ENCODE results near the gene PPM1H.

Gene PPM1H

DNA sequence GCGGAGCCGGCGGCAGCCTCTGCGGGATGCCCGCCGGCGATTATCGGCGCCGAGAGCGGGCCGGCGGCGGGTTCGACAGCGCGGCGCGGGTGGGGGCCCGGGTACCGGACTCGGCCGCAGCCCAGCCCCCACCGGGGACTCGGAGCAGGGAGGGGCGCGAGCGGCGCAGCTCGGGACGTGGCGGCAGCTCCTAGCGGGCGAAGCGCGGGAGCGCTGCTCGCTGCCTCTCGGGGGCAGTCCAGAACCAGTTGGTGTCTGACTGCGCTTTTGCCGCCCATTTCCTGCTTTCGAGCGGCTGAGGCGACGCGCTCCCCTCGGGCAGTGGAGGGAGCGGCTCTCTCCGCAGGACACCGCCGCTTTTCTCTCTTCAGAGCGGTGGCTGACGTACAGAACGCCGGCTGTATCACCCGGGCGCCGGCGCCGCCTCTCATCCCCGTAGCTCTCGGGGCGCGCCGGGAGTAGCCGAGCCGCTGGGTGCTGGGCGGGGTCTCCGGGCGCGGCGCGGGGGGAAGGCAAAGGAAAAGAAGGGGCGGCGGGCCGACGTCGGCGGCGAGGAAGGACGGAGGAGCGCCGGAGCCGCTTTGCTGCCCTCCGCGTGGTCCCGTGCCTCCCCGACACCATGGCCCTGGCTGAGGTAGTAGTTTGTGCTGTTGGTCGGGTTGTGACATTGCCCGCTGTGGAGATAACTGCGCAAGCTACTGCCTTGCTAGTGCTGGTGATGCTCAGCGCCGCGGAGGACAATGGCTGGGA lies 331.7 kb downstream of the PPM1H start:
- H3K4me3 ChIP-seq (ENCODE audit: low read depth in 1 of 5, low read length in 5 of 5), result peak overlapping the region; percentile 73 to 94 (median 87)
- peaks cover 0 to 29% (median 27%) of the 10 kb centered on the region in 5 donors for H3K4me1 ChIP-seq (ENCODE audit: control insufficient read depth in 5 of 5, insufficient read depth in 5 of 5, low read length in 5 of 5)
- H3K27ac ChIP-seq (ENCODE audit: low read depth, low read length), result peak overlapping the region; percentile 98
- no peaks in the 10 kb centered on the region for H3K9me3 ChIP-seq (ENCODE audit: control insufficient read depth in 5 of 5, low read length in 5 of 5)
- no peaks in the 10 kb centered on the region for H3K27me3 ChIP-seq (ENCODE audit: control insufficient read depth in 5 of 5, insufficient read depth in 4 of 5, low read length in 5 of 5)
- H3K9ac ChIP-seq (ENCODE audit: low read length in 5 of 5), result peak overlapping the region; percentile 16 to 99 (median 97)
- H3K36me3 ChIP-seq (ENCODE audit: control insufficient read depth in 5 of 5, insufficient read depth in 5 of 5, low read length in 5 of 5), result no peaks in the 10 kb centered on the region

DNA sequence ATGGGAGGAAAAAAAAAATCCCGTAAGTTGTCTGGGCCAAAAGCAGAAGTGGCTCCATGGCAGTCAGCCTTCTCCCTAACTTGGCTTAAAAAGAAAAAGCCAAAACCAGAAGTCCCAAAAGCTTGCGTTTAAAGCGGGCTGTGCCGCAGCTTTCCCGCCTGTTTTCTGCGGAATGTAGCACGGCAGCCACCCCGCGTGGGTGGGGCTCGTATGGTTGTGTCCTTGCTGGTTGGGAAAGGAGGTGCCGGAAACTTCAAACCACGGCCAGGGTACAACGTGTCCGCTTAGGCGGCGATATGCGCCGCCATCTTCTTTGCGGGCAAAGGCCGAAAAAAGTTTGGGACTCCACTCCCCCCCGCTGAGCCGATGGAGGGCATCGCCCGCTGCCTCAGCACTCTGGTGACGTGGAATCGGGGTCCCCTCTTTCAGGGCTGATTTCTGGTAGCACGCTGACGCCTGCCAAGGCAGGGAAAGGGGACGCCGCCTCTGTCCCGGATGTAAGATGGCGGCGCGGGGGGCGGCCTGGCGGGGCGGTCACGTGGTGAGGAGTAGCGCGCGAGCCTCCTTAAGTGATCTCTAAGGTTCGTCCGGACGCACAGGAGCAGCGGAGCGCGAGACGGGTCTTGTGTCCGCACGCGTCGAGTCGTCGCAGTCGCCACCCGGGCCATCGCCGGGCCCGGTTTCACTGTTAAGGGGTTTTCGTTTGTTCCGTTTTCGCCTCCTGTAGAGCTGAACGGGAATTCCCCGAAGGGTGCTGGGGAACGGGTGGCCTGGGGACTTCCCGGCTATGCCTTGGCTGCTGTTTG lies 332.5 kb downstream of the PPM1H start:
- peak overlapping the region; percentile 98 for H3K27ac ChIP-seq (ENCODE audit: low read depth, low read length)
- H3K36me3 ChIP-seq (ENCODE audit: control insufficient read depth in 5 of 5, insufficient read depth in 5 of 5, low read length in 5 of 5), result no peaks in the 10 kb centered on the region
- H3K9me3 ChIP-seq (ENCODE audit: control insufficient read depth in 5 of 5, low read length in 5 of 5), result no peaks in the 10 kb centered on the region
- no peaks in the 10 kb centered on the region for H3K27me3 ChIP-seq (ENCODE audit: control insufficient read depth in 5 of 5, insufficient read depth in 4 of 5, low read length in 5 of 5)
- peaks cover 0 to 29% (median 27%) of the 10 kb centered on the region in 5 donors for H3K4me1 ChIP-seq (ENCODE audit: control insufficient read depth in 5 of 5, insufficient read depth in 5 of 5, low read length in 5 of 5)
- peak overlapping the region; percentile 58 to 99 (median 97) for H3K9ac ChIP-seq (ENCODE audit: low read length in 5 of 5)
- peak overlapping the region; percentile 53 to 94 (median 87) for H3K4me3 ChIP-seq (ENCODE audit: low read depth in 1 of 5, low read length in 5 of 5)

DNA sequence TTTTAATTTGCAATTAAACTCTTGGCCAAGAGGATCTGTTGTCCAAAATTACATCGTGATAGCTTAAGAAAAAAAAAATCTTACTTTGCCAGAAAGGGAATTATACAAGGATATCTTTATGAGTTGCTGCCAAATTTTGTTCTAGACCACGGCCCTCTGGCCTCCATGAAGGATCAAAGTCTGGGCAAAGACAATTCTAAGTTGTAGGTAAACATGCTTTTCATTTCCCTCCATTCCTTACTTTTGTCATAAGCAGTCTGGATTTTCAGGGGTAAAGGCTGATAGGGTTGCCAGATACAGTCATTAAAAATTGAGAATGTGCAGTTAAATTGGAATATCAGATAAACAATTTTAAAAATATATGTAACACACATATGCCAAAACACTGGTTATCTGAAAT lies 333.2 kb downstream of the PPM1H start:
- Histone ChIP-seq H3K9me3 (ENCODE audit: control insufficient read depth in 5 of 5, low read length in 5 of 5) (no peaks in the 10 kb centered on the region), H3K27ac (ENCODE audit: low read depth, low read length) (peak overlapping the region; percentile 98), H3K4me1 (ENCODE audit: control insufficient read depth in 5 of 5, insufficient read depth in 5 of 5, low read length in 5 of 5) (peaks cover 0 to 35% (median 27%) of the 10 kb centered on the region in 5 donors), H3K27me3 (ENCODE audit: control insufficient read depth in 5 of 5, insufficient read depth in 4 of 5, low read length in 5 of 5) (no peaks in the 10 kb centered on the region), H3K9ac (ENCODE audit: low read length in 5 of 5) (peak overlapping the region in 4 of 5 donors; percentile 58 to 99 (median 93)), H3K36me3 (ENCODE audit: control insufficient read depth in 5 of 5, insufficient read depth in 5 of 5, low read length in 5 of 5) (no peaks in the 10 kb centered on the region), H3K4me3 (ENCODE audit: low read depth in 1 of 5, low read length in 5 of 5) (peak overlapping the region; percentile 53 to 94 (median 87))

DNA sequence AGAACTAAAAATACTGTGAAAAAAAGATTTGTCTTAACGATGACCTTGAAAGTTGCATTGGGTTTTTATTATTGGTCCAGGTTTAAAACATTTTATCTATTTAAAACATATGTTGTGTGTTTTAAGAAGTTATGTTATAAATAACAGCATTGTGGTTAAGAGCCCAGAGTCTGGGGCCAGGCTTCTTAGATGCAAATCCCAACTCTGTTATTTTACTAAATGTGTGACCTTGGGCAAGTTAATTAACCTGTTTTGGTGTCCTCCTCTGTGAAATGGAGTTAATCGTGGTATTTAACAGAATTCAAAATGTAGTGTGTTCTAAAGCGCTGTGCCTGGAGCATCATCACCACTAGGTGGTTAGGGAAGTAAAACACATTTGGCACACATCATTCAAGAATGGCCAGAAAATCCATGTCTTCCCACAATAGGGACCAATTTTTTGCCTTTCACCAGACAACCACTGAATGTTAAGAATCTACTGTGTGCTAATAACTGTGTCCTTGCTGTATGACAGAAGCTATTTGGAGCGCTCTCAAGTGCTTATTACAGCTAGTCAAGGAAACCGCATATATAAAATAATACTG lies 335.0 kb downstream of the PPM1H start:
- no peaks in the 10 kb centered on the region for H3K27me3 ChIP-seq (ENCODE audit: control insufficient read depth in 5 of 5, insufficient read depth in 4 of 5, low read length in 5 of 5)

DNA sequence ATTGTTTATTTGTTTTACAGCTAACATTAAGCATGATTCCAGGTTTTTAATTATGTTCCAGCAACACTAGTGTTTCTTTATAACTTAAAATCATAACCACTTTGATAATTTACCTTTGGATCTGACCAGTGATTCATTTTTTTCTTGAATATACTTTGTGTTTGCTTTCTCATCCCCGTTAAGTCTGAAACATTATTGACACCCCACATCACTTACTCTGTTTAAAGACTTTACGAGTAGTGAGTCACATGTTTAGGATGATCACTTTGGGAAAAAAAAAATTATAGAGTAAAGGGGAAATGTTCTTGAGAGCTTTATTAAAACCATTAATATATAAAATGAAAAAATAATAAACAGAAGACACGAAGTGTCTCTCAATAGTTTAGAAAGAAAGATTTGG lies 336.1 kb downstream of the PPM1H start:
- no peak overlapping the region for H3K9ac ChIP-seq (ENCODE audit: low read length in 5 of 5)

More for the DNA sequence above, 335.0 kb downstream of the PPM1H start:
- H3K36me3 ChIP-seq (ENCODE audit: control insufficient read depth in 5 of 5, insufficient read depth in 5 of 5, low read length in 5 of 5), result no peaks in the 10 kb centered on the region
- H3K4me3 ChIP-seq (ENCODE audit: low read depth in 1 of 5, low read length in 5 of 5), result no peak overlapping the region
- H3K9ac ChIP-seq (ENCODE audit: low read length in 5 of 5), result no peak overlapping the region
- H3K27ac ChIP-seq (ENCODE audit: low read depth, low read length), result no peak overlapping the region
- peaks cover 0 to 27% (median 18%) of the 10 kb centered on the region in 5 donors for H3K4me1 ChIP-seq (ENCODE audit: control insufficient read depth in 5 of 5, insufficient read depth in 5 of 5, low read length in 5 of 5)
- H3K9me3 ChIP-seq (ENCODE audit: control insufficient read depth in 5 of 5, low read length in 5 of 5), result no peaks in the 10 kb centered on the region

DNA sequence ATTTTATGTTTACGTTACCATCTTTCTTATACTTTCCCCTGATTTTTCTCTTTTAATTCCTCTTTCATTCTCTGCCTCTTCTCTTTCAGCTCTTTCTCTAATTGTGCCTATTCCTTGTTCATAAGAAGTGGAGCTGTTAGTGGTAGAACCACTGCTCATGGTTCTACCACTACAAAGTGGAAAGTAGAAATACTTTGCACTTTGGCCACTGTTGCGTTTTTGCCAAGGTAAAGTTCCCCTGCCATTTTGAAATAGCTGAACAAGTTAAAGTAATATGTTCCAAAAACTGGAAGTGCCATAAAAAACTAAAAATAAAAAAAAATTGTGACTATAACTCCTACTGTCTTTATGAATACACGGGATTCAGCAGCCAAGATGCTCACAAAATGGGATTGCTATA lies 337.7 kb downstream of the PPM1H start:
- peaks cover 0 to 7% (median 4%) of the 10 kb centered on the region in 5 donors for H3K36me3 ChIP-seq (ENCODE audit: control insufficient read depth in 5 of 5, insufficient read depth in 5 of 5, low read length in 5 of 5)
- H3K4me3 ChIP-seq (ENCODE audit: low read depth in 1 of 5, low read length in 5 of 5), result no peak overlapping the region
- no peaks in the 10 kb centered on the region for H3K27me3 ChIP-seq (ENCODE audit: control insufficient read depth in 5 of 5, insufficient read depth in 4 of 5, low read length in 5 of 5)
- no peak overlapping the region for H3K27ac ChIP-seq (ENCODE audit: low read depth, low read length)
- no peaks in the 10 kb centered on the region for H3K9me3 ChIP-seq (ENCODE audit: control insufficient read depth in 5 of 5, low read length in 5 of 5)
- H3K4me1 ChIP-seq (ENCODE audit: control insufficient read depth in 5 of 5, insufficient read depth in 5 of 5, low read length in 5 of 5), result peaks cover 0 to 15% (median 6%) of the 10 kb centered on the region in 5 donors
- H3K9ac ChIP-seq (ENCODE audit: low read length in 5 of 5), result no peak overlapping the region

More for the DNA sequence above, 336.1 kb downstream of the PPM1H start:
- H3K4me3 ChIP-seq (ENCODE audit: low read depth in 1 of 5, low read length in 5 of 5), result no peak overlapping the region
- no peaks in the 10 kb centered on the region for H3K36me3 ChIP-seq (ENCODE audit: control insufficient read depth in 5 of 5, insufficient read depth in 5 of 5, low read length in 5 of 5)
- H3K9me3 ChIP-seq (ENCODE audit: control insufficient read depth in 5 of 5, low read length in 5 of 5), result no peaks in the 10 kb centered on the region
- peaks cover 0 to 16% (median 10%) of the 10 kb centered on the region in 5 donors for H3K4me1 ChIP-seq (ENCODE audit: control insufficient read depth in 5 of 5, insufficient read depth in 5 of 5, low read length in 5 of 5)
- no peak overlapping the region for H3K27ac ChIP-seq (ENCODE audit: low read depth, low read length)
- no peaks in the 10 kb centered on the region for H3K27me3 ChIP-seq (ENCODE audit: control insufficient read depth in 5 of 5, insufficient read depth in 4 of 5, low read length in 5 of 5)

Measured in subcutaneous abdominal adipose tissue (tissue), 5 donors.